NCI-H82 treated with DMSO at 0.1 percent for 48 hours (cell line): ENCODE results near the gene GRK6.
A peak's percentile ranks its signal among the peaks of the same experiment; 100 is the strongest.

ENCODE experiments used
- DNase-seq: peaks from one replicate; lab custom pipeline; 2025; ENCODE audit not compliant: unreplicated experiment; lab: John Stamatoyannopoulos, UW

Gene GRK6

GRCh38 chr5:177468685-177469628, 42.5 kb downstream of the GRK6 start:
- DNase-seq = no peak

- DNase-seq = no peak
Measured at GRCh38 chr5:177469750-177470525, 43.5 kb downstream of the GRK6 start.

- DNase-seq = no peak
Measured at GRCh38 chr5:177470759-177471536, 44.5 kb downstream of the GRK6 start.

GRCh38 chr5:177471610-177472356, 45.3 kb downstream of the GRK6 start:
- DNase-seq = no peak

GRCh38 chr5:177472460-177473442, 46.3 kb downstream of the GRK6 start:
- DNase-seq = peak; percentile 36

GRCh38 chr5:177473443-177474001, 47.0 kb downstream of the GRK6 start, which contains the start of gene DBN1:
Gene DBN1, minus strand, starts transcription at chr5:177473634. Its CDS starts 113 bp downstream, at chr5:177473521.
- DNase-seq = peak; percentile 23

GRCh38 chr5:177474002-177474476, 47.6 kb downstream of the GRK6 start:
- DNase-seq = no peak

GRCh38 chr5:177474846-177475562, 48.5 kb downstream of the GRK6 start:
- peak; percentile 7 for DNase-seq

- DNase-seq = no peak
Measured at GRCh38 chr5:177475563-177476427, 49.3 kb downstream of the GRK6 start.

GRCh38 chr5:177476531-177477233, 50.2 kb downstream of the GRK6 start:
- DNase-seq = no peak

- DNase-seq = no peak
Measured at GRCh38 chr5:177477701-177478477, 51.4 kb downstream of the GRK6 start.

- no peak for DNase-seq
Measured at GRCh38 chr5:177478711-177479646, 52.5 kb downstream of the GRK6 start.

- DNase-seq = no peak
Measured at GRCh38 chr5:177479774-177480173, 53.3 kb downstream of the GRK6 start.

GRCh38 chr5:177482359-177482795, 55.9 kb downstream of the GRK6 start:
- DNase-seq = no peak

- no peak for DNase-seq
Measured at GRCh38 chr5:177483042-177483441, 56.6 kb downstream of the GRK6 start.
